Measurements from ENCODE around the gene VPS4B.

Gene VPS4B

DNA sequence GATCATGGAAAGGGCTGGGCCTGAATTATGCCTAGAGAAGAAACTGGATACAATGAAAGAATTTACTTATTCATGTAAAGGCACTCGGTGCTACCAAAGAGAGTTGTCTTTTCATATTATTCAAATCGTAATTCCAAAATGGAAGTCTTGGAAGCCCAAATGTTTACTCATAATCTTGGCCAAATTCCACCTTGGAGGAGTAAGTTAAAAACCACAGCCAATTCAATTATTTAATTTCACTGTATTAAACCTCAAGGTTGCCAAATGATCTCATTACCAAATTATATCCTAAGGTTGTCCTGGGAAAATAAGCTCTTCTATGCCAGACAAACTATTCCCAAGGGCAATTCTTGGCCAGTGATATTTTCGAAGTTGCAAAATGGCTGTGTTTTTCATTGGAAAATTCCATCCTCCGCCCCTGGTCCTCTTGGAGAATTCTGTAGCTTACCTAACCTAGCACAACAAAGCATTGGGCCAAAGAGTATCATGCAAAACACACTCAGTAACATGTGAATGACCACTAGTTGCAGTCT lies 11.1 kb upstream of the VPS4B start:
- FAIRE-seq, result no peak
- DNase-seq (ENCODE audit: extremely low spot score, insufficient read length, low read depth), result no peak

DNA sequence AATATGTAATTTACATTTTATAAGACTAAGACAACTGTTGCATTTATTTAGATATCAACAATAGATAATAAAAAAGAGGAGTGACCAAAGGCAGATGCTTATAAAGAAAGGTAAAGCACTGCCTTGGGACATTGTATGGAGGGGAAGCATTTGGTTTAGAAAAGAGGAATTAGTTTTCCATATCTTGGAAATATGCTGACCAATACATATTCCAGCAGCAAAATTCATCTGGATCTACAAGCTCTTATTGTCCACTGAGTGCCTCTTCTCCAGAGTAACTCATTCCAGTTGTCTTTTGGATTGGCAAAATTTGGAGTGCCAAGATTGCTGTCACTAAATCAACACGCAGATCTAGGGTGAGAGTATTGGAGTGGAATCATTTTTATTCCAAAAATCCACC lies 8.9 kb upstream of the VPS4B start:
- no peak for DNase-seq (ENCODE audit: extremely low spot score, insufficient read length, low read depth)
- FAIRE-seq, result no peak

DNA sequence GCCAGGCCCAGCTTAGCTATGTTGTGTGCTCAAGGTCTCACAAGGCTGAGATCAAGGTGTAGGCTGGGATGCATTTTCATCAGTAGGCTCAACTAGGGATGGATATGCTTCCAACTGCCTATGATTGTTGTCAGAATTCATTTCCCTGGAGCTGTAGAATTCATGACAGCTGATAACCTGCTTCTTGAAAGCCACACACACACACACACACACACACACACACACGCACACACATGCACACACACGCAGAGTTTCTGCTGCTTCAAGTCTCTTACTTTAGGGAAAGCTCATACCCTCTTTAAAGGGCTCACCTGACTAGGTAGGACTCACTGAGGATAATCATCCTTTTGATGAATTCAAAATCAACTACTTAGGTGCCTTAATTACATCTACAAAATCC lies 8.2 kb upstream of the VPS4B start:
- FAIRE-seq (no peak), DNase-seq (ENCODE audit: extremely low spot score, insufficient read length, low read depth) (no peak)

DNA sequence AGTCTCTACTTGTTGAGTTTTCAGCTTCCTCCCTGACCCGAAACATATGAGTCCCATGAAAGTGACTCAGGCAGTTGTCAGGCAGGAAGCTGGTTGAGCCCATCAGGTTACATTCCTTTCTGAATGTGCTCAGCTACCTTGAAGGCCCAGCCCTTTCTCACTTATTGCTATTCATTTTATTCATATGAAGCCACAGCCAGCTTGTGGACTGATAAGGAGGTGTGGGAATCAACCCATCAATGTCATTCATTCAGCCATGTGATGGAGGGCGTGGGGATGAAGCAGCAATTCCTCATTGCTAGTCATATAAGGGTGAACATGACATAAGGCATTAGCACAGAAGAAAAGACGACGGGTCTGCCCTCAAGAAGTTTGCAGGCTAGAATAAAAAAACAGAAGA lies 5.3 kb upstream of the VPS4B start:
- FAIRE-seq (no peak), DNase-seq (ENCODE audit: extremely low spot score, insufficient read length, low read depth) (no peak)

DNA sequence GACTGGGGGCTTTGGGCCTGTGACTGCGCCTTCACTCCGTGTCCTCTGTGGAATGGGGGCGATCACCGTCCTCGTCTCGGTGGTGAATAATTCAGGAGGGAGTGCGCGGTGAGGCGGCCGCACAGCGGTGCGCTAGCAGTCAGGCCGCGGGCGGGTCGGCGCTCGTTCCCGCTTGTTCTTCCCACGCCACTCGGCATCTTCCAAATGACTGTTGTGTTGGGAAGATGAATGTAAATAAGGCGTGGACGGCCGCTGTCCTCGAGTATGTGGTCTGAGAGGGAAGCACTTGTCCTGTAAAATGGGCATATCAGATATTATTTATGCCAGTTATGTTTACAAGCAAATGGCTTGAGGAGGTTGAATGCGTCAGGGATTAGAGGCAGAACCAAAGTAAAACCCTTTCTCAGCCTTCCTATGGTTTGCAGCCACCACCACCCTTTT lies 608 bp upstream of the VPS4B start:
- FAIRE-seq (no peak), DNase-seq (ENCODE audit: extremely low spot score, insufficient read length, low read depth) (no peak)

DNA sequence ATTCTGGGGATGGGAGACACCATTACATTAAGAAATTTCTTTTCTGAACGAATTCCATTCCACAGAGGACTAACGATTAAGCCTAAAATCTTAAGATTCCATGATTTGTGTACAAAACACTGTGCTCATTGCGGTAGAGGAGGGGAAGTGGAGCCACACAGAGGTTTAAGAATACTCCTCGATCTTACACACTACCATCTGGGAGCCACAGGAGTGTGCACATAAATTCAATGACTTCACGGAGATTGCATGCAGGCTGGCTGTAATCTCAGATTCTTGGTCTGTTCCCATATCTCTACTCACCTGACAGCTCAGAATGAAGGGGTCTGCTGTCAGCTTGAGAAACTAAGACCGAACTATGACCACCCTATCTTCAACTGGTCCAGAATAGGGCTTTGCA lies 762 bp downstream of the VPS4B start:
- DNase-seq (ENCODE audit: extremely low spot score, insufficient read length, low read depth) (no peak), FAIRE-seq (no peak)

DNA sequence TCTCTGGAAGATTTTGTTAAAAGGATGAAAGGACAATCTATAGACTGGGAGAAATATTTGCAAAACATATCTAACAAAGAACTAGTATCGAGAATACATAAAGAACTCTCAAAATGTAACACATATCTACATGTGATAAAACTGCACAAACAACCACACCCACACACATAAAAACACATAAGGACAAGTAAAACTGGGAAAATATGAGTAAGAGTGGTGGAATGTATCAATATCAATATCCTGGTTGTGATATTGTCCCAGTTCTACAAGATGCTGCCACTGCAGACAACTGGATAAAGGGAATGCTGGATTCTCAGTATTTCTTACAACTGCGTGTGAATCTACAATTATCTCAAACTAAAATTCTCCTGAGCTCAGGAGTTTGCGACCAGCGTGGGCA lies 9.3 kb downstream of the VPS4B start:
- no peak for DNase-seq (ENCODE audit: extremely low spot score, insufficient read length, low read depth)
- no peak for FAIRE-seq

DNA sequence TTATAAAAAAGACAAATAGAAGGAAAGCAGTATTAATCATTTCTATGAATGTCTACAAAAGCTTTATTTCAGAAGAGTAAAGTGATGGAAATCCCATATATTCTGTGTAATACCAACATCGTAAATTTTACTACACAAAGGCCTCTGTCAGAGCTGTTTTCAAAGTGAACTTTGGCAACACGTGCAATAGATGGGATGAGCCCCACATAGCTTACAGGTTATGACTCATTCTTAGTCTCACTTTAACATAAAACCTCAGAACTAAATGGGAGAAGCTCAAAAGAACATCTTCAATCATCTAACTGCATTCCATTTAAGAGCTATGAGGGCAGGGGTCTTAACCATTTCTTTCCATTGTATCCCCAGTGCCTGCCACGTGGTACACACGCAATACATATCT lies 11.5 kb downstream of the VPS4B start:
- DNase-seq (ENCODE audit: extremely low spot score, insufficient read length, low read depth), result no peak
- FAIRE-seq, result no peak

DNA sequence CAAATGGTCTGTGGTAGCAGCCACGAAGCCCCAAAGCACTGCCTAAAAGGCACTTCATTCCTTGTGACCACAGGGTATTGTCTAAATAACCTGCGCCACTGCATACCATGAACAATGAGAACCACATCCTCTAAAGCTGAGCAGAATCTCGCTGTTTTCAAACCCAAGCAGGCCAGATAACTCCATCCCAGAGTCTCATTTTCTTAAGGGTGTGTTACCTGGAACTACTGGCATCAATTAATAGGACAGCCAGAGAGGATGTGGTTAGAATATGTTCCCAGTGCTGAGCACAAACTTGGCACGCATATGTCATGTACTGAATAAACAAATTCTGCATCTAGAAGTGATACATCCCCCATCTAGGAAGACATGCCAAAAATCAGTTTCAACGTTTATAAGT lies 13.0 kb downstream of the VPS4B start:
- DNase-seq (ENCODE audit: extremely low spot score, insufficient read length, low read depth), result no peak
- peak; percentile 26 for FAIRE-seq

DNA sequence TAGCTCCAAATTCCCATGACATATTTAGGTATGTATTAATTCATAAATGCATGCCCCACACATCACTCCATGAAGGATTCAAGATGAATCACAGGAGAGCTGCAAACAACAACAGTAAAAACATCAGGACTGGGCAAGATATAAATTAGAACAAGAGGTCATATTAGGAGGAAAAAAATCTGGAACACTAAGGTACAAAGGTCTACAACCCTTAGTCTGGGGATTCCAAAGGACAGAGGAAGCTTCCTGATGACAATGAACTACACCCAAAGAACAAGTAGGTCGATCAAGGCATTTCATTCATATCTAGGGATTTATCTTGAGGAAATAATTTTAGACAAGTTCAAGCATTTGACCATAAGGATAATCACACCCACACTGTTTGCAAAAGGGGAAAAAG lies 14.5 kb downstream of the VPS4B start:
- no peak for FAIRE-seq

DNA sequence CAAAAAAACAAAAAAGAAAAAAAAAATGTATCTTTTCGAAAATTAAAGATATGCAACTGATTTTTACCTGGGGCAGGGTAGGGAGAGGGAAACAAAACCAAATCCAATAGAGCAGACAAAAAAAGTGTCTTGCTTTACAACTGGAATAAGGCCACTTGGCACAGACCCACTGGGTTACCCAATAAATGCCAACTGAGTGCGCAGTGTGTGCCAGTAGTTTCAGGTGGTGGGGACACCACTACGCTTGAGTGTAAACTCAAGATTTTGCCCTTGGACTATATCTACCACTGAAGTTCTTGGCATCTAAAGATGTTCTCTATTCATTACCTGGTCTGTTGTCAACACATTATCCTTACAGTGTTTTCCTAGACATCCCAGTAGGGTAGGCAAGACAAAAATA lies 16.3 kb downstream of the VPS4B start:
- FAIRE-seq (no peak), DNase-seq (ENCODE audit: extremely low spot score, insufficient read length, low read depth) (no peak)

More for the DNA sequence above, 14.5 kb downstream of the VPS4B start:
- DNase-seq (ENCODE audit: extremely low spot score, insufficient read length, low read depth), result no peak

DNA sequence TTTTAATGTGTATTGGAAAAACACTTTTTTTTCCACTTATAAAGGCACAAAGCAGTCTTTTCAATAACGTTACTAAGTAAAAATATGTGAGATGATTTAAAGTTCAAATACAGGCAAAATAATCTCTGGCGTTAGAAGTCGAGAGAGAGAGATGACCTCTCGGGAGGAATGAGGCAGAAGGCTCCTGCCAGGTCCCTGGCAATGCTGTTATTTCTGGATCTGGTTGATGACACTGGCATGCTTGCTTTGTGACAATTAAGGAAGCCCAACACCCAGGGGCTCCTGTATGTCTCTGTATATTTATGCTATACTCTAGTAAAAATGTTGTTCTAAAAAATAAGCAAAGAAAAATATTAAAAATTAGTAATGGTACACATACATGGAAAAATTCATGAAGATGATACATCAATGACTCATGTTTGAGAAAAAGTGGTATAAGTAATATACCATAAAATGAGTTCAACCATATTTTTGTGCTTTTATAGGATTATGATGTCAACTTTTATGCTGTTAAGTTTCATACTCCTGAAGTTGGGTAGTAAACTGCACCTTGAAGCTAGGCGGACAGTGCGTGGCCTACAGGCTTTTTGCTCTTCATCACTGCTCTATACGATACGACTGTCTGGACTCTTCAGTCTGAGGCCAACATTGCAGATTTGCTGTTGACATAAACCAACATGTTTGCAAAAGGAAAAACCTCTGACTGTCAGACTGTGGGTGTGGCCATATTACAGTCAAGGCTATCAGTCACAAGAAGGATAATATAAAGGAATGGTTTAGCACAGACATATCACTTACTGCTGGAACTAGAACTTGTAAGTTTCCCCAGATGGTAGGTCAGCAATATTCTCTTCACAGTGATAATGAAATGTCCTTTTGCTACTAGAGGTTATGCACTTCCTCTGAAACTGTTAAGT lies 19.8 kb downstream of the VPS4B start:
- FAIRE-seq, result no peak
- no peak for DNase-seq (ENCODE audit: extremely low spot score, insufficient read length, low read depth)

DNA sequence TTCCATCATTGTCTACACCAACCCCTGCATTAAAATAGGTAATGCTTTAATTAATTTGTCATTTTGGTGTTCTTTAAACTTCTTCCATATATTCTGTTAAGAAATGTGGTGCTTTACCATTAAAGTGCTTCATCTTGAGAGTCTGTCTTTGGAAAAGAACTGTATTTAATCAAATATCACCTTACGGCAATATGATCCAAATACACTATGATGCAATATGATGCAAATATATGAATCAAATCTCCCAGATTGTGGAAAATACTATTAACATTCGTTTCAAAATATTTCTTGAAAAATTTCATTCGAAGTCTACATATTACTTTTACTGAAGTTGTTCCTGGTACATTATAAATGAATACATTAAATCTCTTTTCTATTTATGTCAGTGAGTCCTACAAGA lies 23.0 kb downstream of the VPS4B start:
- FAIRE-seq (no peak), DNase-seq (ENCODE audit: extremely low spot score, insufficient read length, low read depth) (no peak)

DNA sequence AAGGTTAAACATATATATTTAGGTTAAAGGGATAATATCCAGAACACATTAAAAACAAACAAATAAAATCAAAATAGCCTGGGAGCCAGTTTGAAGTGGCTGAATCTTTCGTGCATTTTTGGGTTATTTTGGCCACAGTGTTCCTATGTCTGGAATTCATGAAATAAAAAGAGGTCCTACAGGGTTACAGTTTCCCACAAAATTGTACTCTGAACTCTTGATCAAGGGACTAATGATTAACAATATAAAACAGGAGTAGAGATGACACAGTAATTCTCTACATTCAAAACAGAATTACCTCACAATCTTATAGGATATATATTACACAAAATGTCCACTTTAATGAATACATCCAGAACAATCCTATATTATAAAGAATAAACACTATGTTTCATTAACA lies 24.9 kb downstream of the VPS4B start:
- FAIRE-seq, result no peak

DNA sequence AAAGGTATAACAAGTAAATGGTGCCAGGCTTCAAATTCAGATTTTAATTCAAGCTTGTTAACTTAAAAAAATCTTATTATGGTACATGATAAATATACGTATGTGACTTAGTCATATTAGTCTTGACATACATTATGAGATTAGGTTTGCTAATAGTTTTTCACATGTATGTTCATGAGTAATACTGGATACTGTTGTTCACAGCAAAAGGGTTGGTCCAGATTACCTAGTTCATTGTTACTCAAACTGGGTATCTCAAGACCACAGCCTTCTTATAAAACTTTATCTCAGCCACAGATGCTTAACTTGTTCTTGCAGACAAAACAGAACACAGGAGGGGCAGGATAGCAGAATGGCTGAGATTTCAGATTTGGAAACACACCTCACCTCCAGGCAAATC lies 26.8 kb downstream of the VPS4B start:
- DNase-seq (ENCODE audit: extremely low spot score, insufficient read length, low read depth) (no peak), FAIRE-seq (no peak)

More for the DNA sequence above, 24.9 kb downstream of the VPS4B start:
- DNase-seq (ENCODE audit: extremely low spot score, insufficient read length, low read depth), result no peak

DNA sequence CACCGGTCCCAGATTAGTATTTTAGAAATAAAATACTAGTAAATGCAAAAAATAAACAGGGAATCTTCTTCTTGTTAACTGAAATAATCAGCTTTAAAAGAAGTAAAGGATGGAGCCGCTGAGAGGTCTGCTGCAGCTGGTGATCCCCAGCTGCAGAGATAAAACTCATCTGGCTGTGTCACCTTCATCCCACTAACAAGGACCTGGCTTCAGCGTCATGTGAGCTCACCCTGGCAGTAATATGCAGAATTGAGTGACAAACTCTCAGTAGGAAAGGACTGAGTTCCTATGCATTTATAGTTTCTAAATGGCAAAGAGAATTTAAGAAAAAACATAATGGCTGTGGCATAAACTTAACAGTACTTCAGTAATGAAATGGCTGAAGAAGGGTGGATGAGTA lies 27.3 kb downstream of the VPS4B start:
- DNase-seq (ENCODE audit: extremely low spot score, insufficient read length, low read depth), result no peak
- no peak for FAIRE-seq

DNA sequence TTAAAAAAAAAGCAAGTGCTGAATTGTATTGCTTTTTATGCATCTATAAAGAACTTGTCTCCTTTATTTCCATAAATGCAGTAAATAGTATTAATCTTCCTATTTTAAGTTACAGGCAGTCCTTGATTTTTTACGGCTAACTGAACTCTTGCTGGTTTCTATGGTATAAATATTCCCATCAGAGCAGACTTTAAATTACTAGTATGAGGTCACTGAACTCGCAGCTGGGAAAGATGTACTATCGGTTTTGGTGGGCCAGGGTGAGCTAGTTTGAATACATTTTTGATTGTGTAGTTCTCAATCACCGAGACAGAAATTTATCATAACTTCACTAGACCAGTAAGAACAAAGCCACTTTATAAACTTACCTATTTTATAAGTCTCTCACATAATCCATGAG lies 34.4 kb downstream of the VPS4B start:
- FAIRE-seq, result no peak
- DNase-seq (ENCODE audit: extremely low spot score, insufficient read length, low read depth), result no peak

DNA sequence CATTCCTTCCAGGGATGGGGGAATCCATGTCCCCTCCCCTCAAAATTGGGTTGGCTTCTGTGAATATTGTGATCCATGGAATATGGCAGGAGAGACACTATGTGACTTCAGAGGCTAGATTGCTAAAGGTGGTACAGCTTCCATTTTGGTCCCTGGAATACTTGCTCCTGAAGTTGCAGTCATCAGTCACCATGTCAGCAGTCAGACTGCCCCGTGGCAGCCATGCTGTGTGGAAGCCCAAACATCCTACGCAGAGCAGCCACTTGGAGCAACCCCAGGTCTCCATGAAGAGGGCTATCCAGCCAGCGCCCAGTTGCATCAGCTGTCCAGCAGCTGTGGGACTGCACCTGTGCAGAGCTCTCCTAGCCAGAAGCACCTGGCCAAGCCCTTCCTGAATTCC lies 39.4 kb downstream of the VPS4B start:
- DNase-seq (ENCODE audit: extremely low spot score, insufficient read length, low read depth) (no peak), FAIRE-seq (no peak)

DNA sequence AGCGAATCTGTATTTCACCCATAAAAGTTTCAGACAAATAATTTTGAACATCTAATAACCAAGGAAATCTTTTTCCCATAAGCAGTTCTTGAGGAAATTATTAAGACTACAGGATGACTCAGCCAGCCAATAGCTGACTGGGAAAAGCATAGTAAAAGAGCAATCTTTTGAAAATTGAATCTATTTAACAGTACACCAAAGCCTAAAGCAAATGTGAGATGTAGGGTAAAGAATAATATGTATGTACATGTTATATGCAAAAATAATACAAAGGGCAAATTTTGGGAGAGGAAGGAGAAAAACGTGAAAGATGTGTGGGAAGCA lies 42.7 kb downstream of the VPS4B start:
- DNase-seq (ENCODE audit: extremely low spot score, insufficient read length, low read depth) (no peak), FAIRE-seq (no peak)

DNA sequence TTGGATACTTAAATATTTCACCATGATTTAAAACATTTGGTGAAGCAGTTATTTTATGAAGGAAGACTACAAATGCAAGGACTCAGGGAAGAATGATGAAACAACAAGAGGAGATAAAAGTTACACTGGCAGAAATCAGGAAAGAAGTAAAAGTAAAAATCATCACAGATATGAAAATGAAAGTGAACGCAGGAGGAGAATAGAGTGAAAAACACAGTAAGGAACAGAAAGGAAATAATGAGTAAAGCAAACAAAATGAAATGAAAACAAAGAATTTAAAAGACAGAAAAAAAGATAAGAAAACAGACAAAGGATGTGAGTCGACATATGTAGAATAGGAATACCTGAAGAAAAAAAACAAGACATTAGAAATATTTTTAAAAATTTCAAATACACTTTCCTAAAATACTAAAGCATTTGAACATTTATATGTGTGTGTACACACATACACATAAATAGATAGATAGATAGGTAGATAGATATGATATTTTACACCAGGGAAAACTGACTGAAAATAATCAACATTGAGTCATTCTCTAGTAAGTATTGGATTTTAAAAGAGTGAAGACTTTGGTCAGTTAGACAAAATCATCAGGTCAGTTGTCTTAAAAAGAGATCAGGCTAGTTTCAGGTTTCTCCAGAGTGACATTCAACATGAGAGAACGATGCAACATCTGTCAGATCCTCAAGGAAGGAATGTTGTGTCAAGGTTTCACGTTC lies 43.2 kb downstream of the VPS4B start:
- DNase-seq (ENCODE audit: extremely low spot score, insufficient read length, low read depth), result no peak
- FAIRE-seq, result peak; percentile 18

DNA sequence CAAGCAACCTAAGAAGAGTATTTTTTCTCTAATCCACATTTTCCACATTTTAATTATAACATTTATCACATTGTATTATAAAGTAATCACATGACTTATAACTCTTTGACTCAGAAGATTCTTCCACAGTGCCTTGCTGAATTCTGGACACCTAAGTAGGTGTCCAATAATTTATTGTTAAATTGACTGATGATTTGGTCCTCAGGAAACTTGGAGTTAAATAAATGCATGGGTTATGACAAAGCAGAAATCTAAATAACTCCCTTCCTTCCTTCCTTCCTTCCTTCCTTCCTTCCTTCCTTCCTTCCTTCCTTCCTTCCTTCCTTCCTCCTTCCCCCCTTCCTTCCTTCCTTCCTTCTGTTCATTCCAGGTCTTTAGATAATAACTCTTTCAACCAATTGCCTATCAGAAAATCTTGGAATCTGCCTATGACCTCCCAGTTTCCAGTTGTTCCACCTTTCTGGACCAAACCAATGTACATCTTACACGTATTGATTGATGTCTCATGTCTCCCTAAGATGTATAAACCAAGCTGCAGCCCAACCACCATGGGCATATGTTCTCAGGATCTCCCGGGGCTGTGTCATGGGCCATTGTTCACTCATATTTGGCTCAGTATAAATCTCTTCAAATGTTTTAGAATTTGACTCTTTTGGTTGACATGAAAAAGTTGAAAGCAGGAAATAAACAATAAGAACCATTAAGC lies 44.8 kb downstream of the VPS4B start:
- no peak for DNase-seq (ENCODE audit: extremely low spot score, insufficient read length, low read depth)
- FAIRE-seq, result no peak
